CD14-positive monocyte (primary cell): Measurements from ENCODE around the gene GLG1. TPM values are rescaled to one million over a fixed set of nuclear protein-coding genes. Genes with fewer than 3 reads are reported as not detected.

Experiments
- DNase-seq, 3 donors: peaks; one replicate each; pipeline ENCODE4 v3.0.0-alpha.2; 2011 to 2022
- H2AFZ ChIP-seq: 2 replicates; pipeline ENCODE4 v1.6.0; 2012; ENCODE audit warnings: mild to moderate bottlenecking, low read depth, low read length, inconsistent platforms; ENCODE audit not compliant: insufficient read depth, poor library complexity, severe bottlenecking
- H3K27ac ChIP-seq, 2 donors: 1 replicate in 1 of 2; 2 replicates in 1 of 2; pipeline ENCODE4 v1.5.1; 2012 to 2013; ENCODE audit warnings: low read length in 2 of 2, control low read depth in 1 of 2, inconsistent platforms in 1 of 2, low read depth in 1 of 2, mild to moderate bottlenecking in 1 of 2
- H3K27me3 ChIP-seq, 2 donors: one replicate each; pipeline versions ENCODE4 v1.6.0 to v1.6.1; 2011 to 2013; ENCODE audit warnings: low read length in 2 of 2; ENCODE audit not compliant: control insufficient read depth in 2 of 2, insufficient read depth in 2 of 2
- H3K36me3 ChIP-seq, 2 donors: replicated peaks in 1 of 2; 1 replicate in 1 of 2; 2 replicates in 1 of 2; pipeline versions ENCODE4 v1.5.1 to v1.6.1; 2012 to 2013; ENCODE audit warnings: low read length in 2 of 2, control low read depth in 1 of 2, inconsistent platforms in 1 of 2, mild to moderate bottlenecking in 1 of 2; ENCODE audit not compliant: insufficient read depth in 2 of 2, control insufficient read depth in 1 of 2
- H3K4me1 ChIP-seq, 2 donors: 1 replicate in 1 of 2; 2 replicates in 1 of 2; pipeline versions ENCODE4 v1.5.1 to v1.6.1; 2012 to 2013; ENCODE audit warnings: low read length in 2 of 2, control low read depth in 1 of 2, inconsistent platforms in 1 of 2, mild to moderate bottlenecking in 1 of 2, moderate library complexity in 1 of 2; ENCODE audit not compliant: insufficient read depth in 2 of 2, control insufficient read depth in 1 of 2
- H3K4me2 ChIP-seq: replicated peaks from 2 replicates; pipeline ENCODE3; 2012; ENCODE audit warnings: low read length, moderate library complexity, mild to moderate bottlenecking; ENCODE audit not compliant: poor library complexity, severe bottlenecking; ENCODE audit errors: extremely low read depth
- H3K4me3 ChIP-seq, 3 experiments: fragments of 200-600 bp in 1 of 3; sonication (generic) in 1 of 3; replicated peaks in 1 of 3; 1 replicate in 2 of 3; 2 replicates in 1 of 3; pipeline ENCODE4 v1.5.1; 2011 to 2013; ENCODE audit warnings: low read length in 3 of 3, mild to moderate bottlenecking in 3 of 3, control low read depth in 2 of 3, low read depth in 2 of 3, inconsistent platforms in 1 of 3, moderate library complexity in 1 of 3
- H3K79me2 ChIP-seq: 2 replicates; pipeline ENCODE4 v1.6.0; 2012; ENCODE audit warnings: mild to moderate bottlenecking, control low read depth, inconsistent platforms, low read length, moderate library complexity; ENCODE audit not compliant: insufficient read depth
- H3K9ac ChIP-seq: 2 replicates; pipeline ENCODE4 v1.6.0; 2017; ENCODE audit warnings: low read length, mild to moderate bottlenecking; ENCODE audit not compliant: insufficient read depth, poor library complexity, severe bottlenecking
- H3K9me3 ChIP-seq, 2 donors: replicated peaks in 1 of 2; 1 replicate in 1 of 2; 2 replicates in 1 of 2; pipeline versions ENCODE4 v1.5.1 to v1.6.1; 2012 to 2013; ENCODE audit warnings: low read length in 2 of 2, control low read depth in 1 of 2; ENCODE audit not compliant: control insufficient read depth in 1 of 2, insufficient read depth in 1 of 2
- H4K20me1 ChIP-seq: 2 replicates; pipeline ENCODE4 v1.6.0; 2012; ENCODE audit warnings: mild to moderate bottlenecking, low read length, control low read depth, moderate library complexity; ENCODE audit not compliant: insufficient read depth
- H3K27ac Mint-ChIP-seq, 7 donors: one replicate each; pipeline ENCODE4 v1.8.0; 2020; ENCODE audit warnings: mild to moderate bottlenecking in 7 of 7, mixed read lengths in 7 of 7, moderate library complexity in 6 of 7, inconsistent platforms in 2 of 7
- H3K27me3 Mint-ChIP-seq, 3 donors: one replicate each; pipeline ENCODE4 v1.8.0; 2021 to 2022; ENCODE audit warnings: low read depth in 3 of 3, mild to moderate bottlenecking in 3 of 3, mixed read lengths in 3 of 3, moderate library complexity in 3 of 3, inconsistent platforms in 1 of 3
- H3K36me3 Mint-ChIP-seq, 2 donors: one replicate each; pipeline ENCODE4 v1.8.0; 2020; ENCODE audit warnings: mixed read lengths in 2 of 2, inconsistent platforms in 1 of 2, mild to moderate bottlenecking in 1 of 2
- H3K4me1 Mint-ChIP-seq: one replicate; pipeline ENCODE4 v1.8.0; 2020; ENCODE audit warnings: mild to moderate bottlenecking, mixed read lengths
- H3K4me3 Mint-ChIP-seq, 2 donors: one replicate each; pipeline ENCODE4 v1.8.0; 2020; ENCODE audit warnings: mild to moderate bottlenecking in 2 of 2, mixed read lengths in 2 of 2, moderate library complexity in 1 of 2
- H3K9me3 Mint-ChIP-seq, 7 donors: one replicate each; pipeline ENCODE4 v1.8.0; 2020 to 2022; ENCODE audit warnings: mixed read lengths in 7 of 7, mild to moderate bottlenecking in 6 of 7, moderate library complexity in 6 of 7, inconsistent platforms in 2 of 7
- WGBS: methylation state at CpG from one replicate; pipeline ENCODE4 v1.1.5; 2013; ENCODE audit warnings: missing lambda C conversion rate; ENCODE audit not compliant: insufficient coverage; 5-methylcytosine and 5-hydroxymethylcytosine counted together
- intact Hi-C, 2 donors: fragments of 100-400 bp; cut with micrococcal nuclease; formaldehyde crosslinking; loops; one replicate each; pipeline versions ENCODE4 v1.15.0 to v1.15.1; 2023
- polyA plus RNA-seq, 3 donors: library from polyadenylated mRNA; depleted of rRNA in 1 of 3; unstranded in 2 of 3; stranded (reverse) in 1 of 3; fragments of 300-500 nt in 2 of 3; fragments of >200 nt in 1 of 3; fragmentation: Illumina TruSeq in 2 of 3; gene quantifications; 1 replicate in 2 of 3; 2 replicates in 1 of 3; pipeline ENCODE4 v1.2.3, GENCODE V29; 2012 to 2021
- TF ChIP-seq, protein P1 (sequence below): fragments of 200-600 bp; IDR thresholded peaks from one replicate; pipeline ENCODE4 v1.8.0; 2022; ENCODE audit warnings: antibody characterized with exemption, mild to moderate bottlenecking

The GLG1 gene
- polyA plus RNA-seq, 3 donors = 40.3 to 69.1 (median 51.1) TPM

DNA sequence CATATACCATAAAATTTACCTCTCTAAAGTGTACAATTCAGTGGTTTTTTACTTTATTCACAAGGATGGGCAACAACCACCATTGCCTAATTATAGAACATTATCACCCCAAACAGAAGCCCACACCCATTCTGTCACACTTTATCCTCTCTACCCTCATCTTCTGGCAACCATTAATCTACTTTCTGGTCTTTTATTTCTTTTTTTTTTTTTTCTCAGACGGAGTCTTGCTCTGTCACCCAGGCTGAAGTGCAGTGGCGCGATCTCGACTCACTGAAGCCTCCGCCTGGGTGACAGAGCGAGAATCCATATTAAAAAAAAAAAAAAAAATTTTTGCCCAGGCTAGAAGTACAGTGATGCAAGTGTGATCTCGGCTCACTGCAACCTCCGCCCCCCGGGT lies 95.0 kb downstream of the GLG1 start:
- Histone ChIP-seq H3K9me3 (no peaks in the 10 kb centered on the region), H3K4me2 (no peak overlapping the region), H2AFZ (no peak overlapping the region), H3K36me3 (peaks cover 3 to 24% of the 10 kb centered on the region in 2 donors), H3K27ac (no peak overlapping the region), H3K9ac (no peak overlapping the region), H3K79me2 (peaks cover 10% of the 10 kb centered on the region), H3K27me3 (no peaks in the 10 kb centered on the region), H4K20me1 (peaks cover 63% of the 10 kb centered on the region), H3K4me1 (no peaks in the 10 kb centered on the region), H3K4me3 (no peak overlapping the region)
- WGBS = 100% methylated on average over 1 of the region's 9 CpGs
- Mint-ChIP-seq H3K4me3 (no peak overlapping the region), H3K27me3 (no peaks in the 10 kb centered on the region), H3K27ac (no peak overlapping the region), H3K36me3 (peaks cover 17 to 31% of the 10 kb centered on the region in 2 donors), H3K4me1 (peaks cover 6% of the 10 kb centered on the region), H3K9me3 (peaks cover 0 to 2% (median 0%) of the 10 kb centered on the region in 7 donors)
- TF ChIP-seq, protein P1, sequence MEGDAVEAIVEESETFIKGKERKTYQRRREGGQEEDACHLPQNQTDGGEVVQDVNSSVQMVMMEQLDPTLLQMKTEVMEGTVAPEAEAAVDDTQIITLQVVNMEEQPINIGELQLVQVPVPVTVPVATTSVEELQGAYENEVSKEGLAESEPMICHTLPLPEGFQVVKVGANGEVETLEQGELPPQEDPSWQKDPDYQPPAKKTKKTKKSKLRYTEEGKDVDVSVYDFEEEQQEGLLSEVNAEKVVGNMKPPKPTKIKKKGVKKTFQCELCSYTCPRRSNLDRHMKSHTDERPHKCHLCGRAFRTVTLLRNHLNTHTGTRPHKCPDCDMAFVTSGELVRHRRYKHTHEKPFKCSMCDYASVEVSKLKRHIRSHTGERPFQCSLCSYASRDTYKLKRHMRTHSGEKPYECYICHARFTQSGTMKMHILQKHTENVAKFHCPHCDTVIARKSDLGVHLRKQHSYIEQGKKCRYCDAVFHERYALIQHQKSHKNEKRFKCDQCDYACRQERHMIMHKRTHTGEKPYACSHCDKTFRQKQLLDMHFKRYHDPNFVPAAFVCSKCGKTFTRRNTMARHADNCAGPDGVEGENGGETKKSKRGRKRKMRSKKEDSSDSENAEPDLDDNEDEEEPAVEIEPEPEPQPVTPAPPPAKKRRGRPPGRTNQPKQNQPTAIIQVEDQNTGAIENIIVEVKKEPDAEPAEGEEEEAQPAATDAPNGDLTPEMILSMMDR = no peak
- intact Hi-C loops = no loop called here
- no peak for DNase-seq

DNA sequence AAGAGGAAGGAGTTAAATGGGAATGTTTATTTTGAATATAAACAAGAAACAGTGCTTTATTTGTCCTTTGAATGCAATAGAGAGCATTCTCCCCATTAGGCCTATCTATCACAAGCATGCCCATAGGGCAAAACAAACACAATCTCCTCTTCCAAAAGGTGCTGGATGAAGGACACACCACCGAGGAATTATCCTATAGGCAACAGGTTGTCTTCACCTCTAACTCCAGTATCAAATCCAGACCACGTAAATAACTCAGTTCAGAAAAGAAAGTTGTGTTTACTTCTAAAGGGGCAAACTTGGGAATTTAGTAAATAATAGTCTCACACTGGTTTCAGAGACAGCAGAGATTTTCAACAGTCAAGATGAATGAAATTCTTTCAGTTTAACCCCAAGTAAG lies 101.9 kb downstream of the GLG1 start:
- H3K36me3 ChIP-seq = peaks cover 36 to 74% of the 10 kb centered on the region in 2 donors
- WGBS = no CpG with 5 or more reads among the region's 2 CpGs

More for the DNA sequence above, 101.9 kb downstream of the GLG1 start:
- no peak overlapping the region for H3K4me3 ChIP-seq
- peaks cover 50% of the 10 kb centered on the region for H4K20me1 ChIP-seq
- Mint-ChIP-seq H3K27me3 (peaks cover 0 to 2% (median 0%) of the 10 kb centered on the region in 3 donors), H3K9me3 (no peaks in the 10 kb centered on the region), H3K4me3 (no peak overlapping the region), H3K4me1 (no peaks in the 10 kb centered on the region), H3K27ac (peak overlapping the region in 1 of 7 donors; percentile 50), H3K36me3 (peaks cover 55 to 71% of the 10 kb centered on the region in 2 donors)
- no peaks in the 10 kb centered on the region for H3K4me1 ChIP-seq
- H3K4me2 ChIP-seq = no peak overlapping the region
- H3K27ac ChIP-seq = no peak overlapping the region
- no peaks in the 10 kb centered on the region for H3K9me3 ChIP-seq
- H2AFZ ChIP-seq = no peak overlapping the region
- intact Hi-C loops = loop anchor here in 1 of 2 donors (10.0 kb wide), 1 partner anchor 120 kb away; no protein-coding TSS in a partner anchor
- no peak overlapping the region for H3K9ac ChIP-seq
- peaks cover 2% of the 10 kb centered on the region for H3K79me2 ChIP-seq
- H3K27me3 ChIP-seq = no peaks in the 10 kb centered on the region
- no peak for DNase-seq
- TF ChIP-seq, protein P1 = no peak
